Right cardiac atrium (tissue), 5 donors: ENCODE measurements around the gene CDC45. TPM values are rescaled to one million over a fixed set of nuclear protein-coding genes. Genes with fewer than 3 reads are reported as not detected.

Experiments used
- ATAC-seq, 2 donors: fragments of 200-7000 bp; cut with Tn5 transposase; one replicate each; pipeline versions ENCODE4 v1.8.0 to v1.9.1; 2020; ENCODE audit warnings: moderate library complexity in 2 of 2, mild to moderate bottlenecking in 1 of 2
- DNase-seq, 3 donors: peaks; one replicate each; pipeline ENCODE4 v3.0.0-alpha.2; 2020
- H3K27ac ChIP-seq: one replicate; pipeline ENCODE4 v1.5.1; 2013; ENCODE audit warnings: mild to moderate bottlenecking, low read length, control low read depth, moderate library complexity
- H3K27me3 ChIP-seq: one replicate; pipeline ENCODE4 v1.6.1; 2013; ENCODE audit not compliant: control insufficient read depth, insufficient read depth
- H3K4me1 ChIP-seq: one replicate; pipeline ENCODE4 v1.6.1; 2013; ENCODE audit warnings: low read length; ENCODE audit not compliant: control insufficient read depth, insufficient read depth
- H3K4me3 ChIP-seq: one replicate; pipeline ENCODE4 v1.5.1; 2013; ENCODE audit warnings: low read length, control low read depth
- H3K9me3 ChIP-seq: one replicate; pipeline ENCODE4 v1.6.1; 2013; ENCODE audit warnings: low read length; ENCODE audit not compliant: control insufficient read depth
- WGBS: extraction: QIAGEN DNeasy Blood & Tissue Kit; methylation state at CpG from one replicate; pipeline ENCODE4 v1.1.7; 2013; 5-methylcytosine and 5-hydroxymethylcytosine counted together
- intact Hi-C, 4 donors: fragments of 100-400 bp; cut with DNase I; formaldehyde crosslinking; loops; one replicate each; pipeline versions ENCODE4 v1.11.0 to v1.14.0; 2022 to 2023
- polyA plus RNA-seq: library from polyadenylated mRNA; stranded (reverse); fragments of 200-250 nt; gene quantifications from one replicate; pipeline ENCODE4 v1.2.3, GENCODE V29; 2013
- total RNA-seq, 4 donors: library from RNA; stranded (reverse); fragmentation: NEBNext Ultra II Directional; extraction: Animal tissue kit (Norgen Biotek cat#: 25700); gene quantifications; one replicate each; pipeline ENCODE4 v1.2.1, GENCODE V29; 2021
- donor health status: healthy with polysubstance abuse.
- donor health status: DM: no; HTN: yes; CAD: no.
- donor health status: DM: no; HTN: no; CAD: no.
- donor health status: DM: no; HTN: yes; CAD: no; lungs with severe emphysema.
- donor health status: DM: yes; HTN: yes; CAD: no.

CDC45 gene
- total and polyA plus RNA-seq, 5 donors, result 0.16 to 0.85 (median 0.80) TPM; not detected in 2

DNA sequence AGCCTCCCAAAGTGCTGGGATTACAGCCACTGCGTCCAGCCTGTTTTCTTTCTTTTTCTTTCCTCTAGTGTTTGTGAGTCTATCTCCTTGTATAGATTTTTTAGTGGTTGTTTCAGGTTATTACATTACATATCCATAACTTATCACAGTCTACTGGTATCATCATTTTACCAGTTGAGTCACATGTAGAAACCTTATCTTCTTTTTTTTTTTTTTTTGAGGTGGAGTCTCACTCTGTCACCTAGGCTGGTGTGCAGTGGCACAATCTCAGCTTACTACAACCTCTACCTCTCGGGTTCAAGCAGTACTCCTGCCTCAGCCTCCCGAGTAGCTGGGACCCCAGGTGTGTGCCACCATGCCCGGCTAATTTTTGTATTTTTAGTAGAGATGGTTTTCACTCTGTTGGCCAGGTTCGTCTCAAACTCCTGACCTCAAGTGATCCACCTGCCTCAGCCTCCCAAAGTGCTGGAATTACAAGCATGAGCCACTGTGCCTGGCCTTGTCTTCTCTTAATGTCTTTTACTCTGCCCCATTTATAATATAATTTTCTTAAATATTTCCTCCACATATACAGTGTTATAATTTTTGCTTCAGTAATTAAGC, 11.0 kb downstream of the CDC45 start:
- Histone ChIP-seq H3K4me3 (no peak overlapping the region), H3K27me3 (no peaks in the 10 kb centered on the region), H3K4me1 (no peaks in the 10 kb centered on the region), H3K9me3 (no peaks in the 10 kb centered on the region), H3K27ac (no peak overlapping the region)
- WGBS, result 94% methylated on average over 5 of the region's 5 CpGs
- no peak for ATAC-seq
- no peak for DNase-seq
- intact Hi-C loops, result loop anchor here in 3 of 4 donors (5.0 to 10.0 kb wide), 3 partner anchors 104 to 144 kb away; no protein-coding TSS in a partner anchor

DNA sequence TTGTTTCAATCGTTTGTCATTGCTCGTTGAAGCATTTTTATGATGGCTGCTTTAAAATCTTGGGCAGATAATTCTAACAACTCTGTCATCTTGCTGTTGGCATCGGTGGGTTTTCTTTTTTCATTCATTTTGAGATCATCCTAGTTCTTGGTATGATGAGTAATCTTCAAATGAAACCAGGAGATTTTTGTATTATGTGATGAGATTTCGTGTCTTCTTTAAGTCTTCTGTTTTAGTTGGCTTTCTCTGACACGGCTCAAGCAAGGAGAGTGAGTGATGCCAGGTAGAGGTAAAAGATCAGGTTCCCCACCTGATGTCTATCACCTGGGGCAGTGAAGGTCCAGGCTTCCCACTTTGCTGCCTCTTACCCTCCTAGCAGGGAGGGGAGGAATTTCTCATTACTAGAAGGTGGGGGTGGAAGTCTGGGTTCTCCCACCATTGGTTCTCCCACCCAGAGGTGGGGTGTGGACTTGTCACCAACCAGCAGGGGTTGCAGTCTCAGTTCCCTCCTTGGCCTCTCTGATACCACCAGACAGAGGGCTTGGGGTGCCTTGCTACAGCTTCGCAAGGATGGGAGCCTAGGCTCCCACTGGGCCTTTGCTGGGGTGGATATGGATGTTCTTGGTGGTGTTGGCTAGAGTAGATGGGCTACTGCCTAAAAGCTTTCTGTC, 12.9 kb downstream of the CDC45 start:
- Histone ChIP-seq H3K9me3 (no peaks in the 10 kb centered on the region), H3K4me3 (no peak overlapping the region), H3K27ac (no peak overlapping the region), H3K4me1 (no peaks in the 10 kb centered on the region), H3K27me3 (no peaks in the 10 kb centered on the region)
- intact Hi-C loops, result loop anchor here in 3 of 4 donors (5.0 to 10.0 kb wide), 3 partner anchors 102 to 142 kb away; no protein-coding TSS in a partner anchor
- no peak for ATAC-seq
- WGBS, result 91% methylated on average over 6 of the region's 6 CpGs
- no peak for DNase-seq

DNA sequence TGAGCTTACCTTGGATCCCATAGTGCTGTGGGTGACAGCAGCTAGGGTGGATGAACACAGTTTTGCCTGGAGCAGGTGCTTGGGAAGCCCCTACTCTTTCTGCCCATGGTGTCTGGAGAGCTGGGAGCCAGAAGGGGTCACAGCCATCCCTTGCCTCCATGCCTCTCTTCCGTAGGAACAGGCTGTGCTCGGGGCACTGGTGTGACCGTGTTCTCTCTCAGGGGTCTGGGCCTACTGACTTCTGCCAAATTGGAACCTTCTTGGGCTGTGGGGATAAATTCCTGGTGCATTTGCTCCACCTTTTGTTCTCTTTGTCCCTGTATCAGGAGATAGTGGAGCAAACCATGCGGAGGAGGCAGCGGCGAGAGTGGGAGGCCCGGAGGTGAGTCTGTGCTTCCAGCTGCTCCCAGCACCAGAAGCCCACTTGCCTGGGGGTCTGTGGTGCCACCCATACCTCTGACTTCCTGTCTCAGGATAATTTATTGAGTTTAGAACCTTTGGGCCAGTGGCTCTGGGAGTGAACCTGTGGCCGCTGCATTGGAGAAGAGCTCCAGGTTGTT, 14.4 kb downstream of the CDC45 start:
- Histone ChIP-seq H3K4me3 (no peak overlapping the region), H3K4me1 (no peaks in the 10 kb centered on the region), H3K27me3 (no peaks in the 10 kb centered on the region), H3K27ac (no peak overlapping the region), H3K9me3 (no peaks in the 10 kb centered on the region)
- DNase-seq, result no peak
- WGBS, result 96% methylated on average over 8 of the region's 8 CpGs
- no peak for ATAC-seq
- intact Hi-C loops, result loop anchor here in 3 of 4 donors (5.0 to 10.0 kb wide), 3 partner anchors 101 to 141 kb away; no protein-coding TSS in a partner anchor

DNA sequence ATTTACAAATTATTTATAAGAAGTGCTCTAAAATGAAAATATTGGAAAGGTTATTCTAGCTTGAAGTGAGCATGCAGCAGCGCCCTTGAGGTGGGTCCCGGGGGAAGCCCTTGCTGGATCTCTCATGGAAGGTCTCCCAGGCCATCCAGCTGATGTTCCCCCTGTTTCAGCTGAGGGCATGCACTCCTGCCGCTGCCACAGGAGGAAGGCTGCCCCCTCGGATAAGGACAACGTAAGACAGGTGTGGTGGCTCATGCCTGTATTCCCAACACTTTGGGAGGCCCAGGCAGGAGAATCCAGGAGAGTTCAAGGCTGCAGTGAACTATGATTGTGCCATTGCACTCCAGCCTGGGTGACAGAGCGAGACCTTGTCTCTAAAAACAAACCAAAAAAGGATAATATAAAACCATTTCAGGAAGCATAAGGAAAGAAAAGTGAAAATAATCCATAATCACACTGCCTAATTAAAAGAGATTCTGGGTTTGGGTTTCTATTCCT, 15.0 kb downstream of the CDC45 start:
- Histone ChIP-seq H3K9me3 (no peaks in the 10 kb centered on the region), H3K4me1 (no peaks in the 10 kb centered on the region), H3K27me3 (no peaks in the 10 kb centered on the region), H3K4me3 (no peak overlapping the region), H3K27ac (no peak overlapping the region)
- 95% methylated on average over 6 of the region's 6 CpGs for WGBS
- DNase-seq (no peak), ATAC-seq (no peak)
- intact Hi-C loops, result loop anchor here (5.0 to 10.0 kb wide), 3 partner anchors 100 to 140 kb away; no protein-coding TSS in a partner anchor

DNA sequence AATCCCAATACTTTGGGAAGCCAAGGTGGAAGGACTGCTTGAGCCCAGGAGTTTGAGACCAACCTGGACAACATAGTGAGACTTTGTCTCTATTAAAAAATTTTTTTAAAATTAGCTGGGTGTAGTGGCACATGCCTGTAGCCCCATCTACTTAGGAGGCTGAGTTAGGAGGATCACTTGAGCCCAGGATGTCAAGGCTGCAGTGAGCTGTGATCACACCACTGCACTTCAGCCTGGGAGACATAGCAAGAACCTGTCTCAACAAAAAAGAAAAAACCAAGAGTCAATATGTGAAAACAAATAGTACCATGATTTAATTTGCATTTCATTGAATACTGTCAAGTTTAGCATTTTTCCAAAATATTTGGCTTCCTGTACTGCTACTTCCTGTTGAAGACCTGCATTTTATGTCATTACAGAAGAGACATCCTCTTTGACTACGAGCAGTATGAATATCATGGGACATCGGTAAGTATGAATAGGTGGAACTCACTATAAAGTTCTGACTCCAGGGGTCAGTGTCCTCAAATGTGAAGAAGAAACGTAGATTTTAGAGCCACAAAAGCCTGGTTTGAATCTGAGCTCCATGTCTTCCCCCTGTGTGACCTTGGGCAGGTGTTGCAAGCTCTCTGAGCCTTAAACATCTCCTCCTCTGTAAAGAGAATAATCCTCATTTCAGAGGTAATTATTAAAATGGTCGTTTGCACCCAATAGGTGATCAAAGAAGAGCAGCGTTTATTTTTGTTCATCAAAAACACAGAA, 16.0 kb downstream of the CDC45 start:
- Histone ChIP-seq H3K9me3 (no peaks in the 10 kb centered on the region), H3K4me3 (no peak overlapping the region), H3K4me1 (no peaks in the 10 kb centered on the region), H3K27me3 (no peaks in the 10 kb centered on the region), H3K27ac (no peak overlapping the region)
- no peak for ATAC-seq
- WGBS, result 66% methylated on average over 5 of the region's 5 CpGs
- no peak for DNase-seq
- intact Hi-C loops, result loop anchor here in 3 of 4 donors (5.0 to 10.0 kb wide), 3 partner anchors 99 to 139 kb away; no protein-coding TSS in a partner anchor

DNA sequence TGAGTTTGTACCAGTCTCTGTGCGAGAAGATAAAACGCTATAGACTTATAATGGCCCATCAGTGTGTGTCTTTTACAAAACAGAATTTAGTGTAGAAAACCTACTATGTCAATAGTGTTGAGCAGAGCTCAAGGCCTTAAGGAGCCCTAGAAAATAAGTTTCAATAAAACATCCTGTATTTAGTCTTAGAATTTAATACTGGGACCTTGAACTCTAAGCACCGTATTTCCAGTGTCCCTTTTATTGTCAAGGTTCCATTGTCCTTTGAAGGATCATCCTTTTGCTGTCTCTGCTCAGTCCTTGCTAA, 16.6 kb downstream of the CDC45 start:
- DNase-seq, result no peak
- Histone ChIP-seq H3K27me3 (no peaks in the 10 kb centered on the region), H3K9me3 (no peaks in the 10 kb centered on the region), H3K4me3 (no peak overlapping the region), H3K4me1 (no peaks in the 10 kb centered on the region), H3K27ac (no peak overlapping the region)
- intact Hi-C loops, result loop anchor here in 3 of 4 donors (5.0 to 10.0 kb wide), 3 partner anchors 99 to 139 kb away; no protein-coding TSS in a partner anchor
- no peak for ATAC-seq
- WGBS, result 94% methylated on average over 3 of the region's 3 CpGs

DNA sequence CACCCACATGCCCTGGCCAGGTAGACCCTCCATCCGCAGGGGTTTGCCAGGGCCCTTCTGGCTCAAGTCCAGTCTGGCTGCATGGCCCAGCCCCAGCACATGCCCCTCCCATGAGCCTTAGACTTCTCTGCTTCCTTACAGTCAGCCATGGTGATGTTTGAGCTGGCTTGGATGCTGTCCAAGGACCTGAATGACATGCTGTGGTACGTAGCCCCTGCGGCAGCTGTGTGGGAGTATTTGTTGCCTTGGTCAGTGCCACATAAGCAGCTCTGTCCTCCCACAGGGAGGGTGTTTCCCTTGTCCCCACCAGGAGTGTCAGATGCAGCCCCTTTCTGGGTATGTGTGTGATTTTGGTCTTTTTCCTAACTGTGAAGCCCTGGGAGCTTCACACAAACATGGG, 17.5 kb downstream of the CDC45 start:
- Histone ChIP-seq H3K4me3 (no peak overlapping the region), H3K27ac (no peak overlapping the region), H3K27me3 (no peaks in the 10 kb centered on the region), H3K4me1 (no peaks in the 10 kb centered on the region), H3K9me3 (no peaks in the 10 kb centered on the region)
- ATAC-seq, result peak in 1 of 2 donors; percentile 11
- 42% methylated on average over 3 of the region's 3 CpGs for WGBS
- no peak for DNase-seq
- intact Hi-C loops, result loop anchor here in 3 of 4 donors (5.0 to 10.0 kb wide), 3 partner anchors 98 to 138 kb away; no protein-coding TSS in a partner anchor

DNA sequence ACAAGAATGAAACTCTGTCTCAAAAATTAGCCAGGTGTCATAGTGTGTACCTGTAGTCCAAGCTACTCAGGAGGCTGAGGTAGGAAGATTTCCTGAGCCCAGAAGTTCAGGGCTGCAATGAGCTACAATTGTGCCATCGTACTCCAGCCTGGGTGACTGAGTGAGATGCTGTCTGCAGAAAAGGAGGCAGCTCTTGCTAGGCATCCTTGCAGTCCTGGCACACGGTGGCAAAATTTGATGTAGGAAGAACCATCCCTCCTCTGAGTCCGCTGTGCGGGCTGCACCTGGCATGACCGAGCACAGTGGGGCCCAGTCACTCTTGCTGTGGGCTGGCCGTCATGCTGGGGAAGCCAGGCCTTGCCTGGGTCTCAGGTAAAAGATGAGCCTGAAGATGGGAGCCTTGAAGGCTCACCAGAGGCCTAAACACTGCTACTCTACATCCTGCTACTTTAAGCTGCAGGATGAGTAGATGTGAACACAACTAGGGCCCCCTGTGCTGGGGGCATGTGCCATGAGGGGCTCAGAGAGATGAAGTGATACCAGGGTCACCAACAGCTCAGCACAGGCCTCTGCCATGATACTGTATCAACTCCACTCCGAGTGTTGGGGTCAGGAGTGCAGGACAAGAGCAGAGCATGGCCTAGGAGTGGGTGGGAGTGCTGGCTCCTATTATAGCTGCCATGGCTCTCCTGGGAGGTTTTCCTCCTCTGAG, 18.6 kb downstream of the CDC45 start:
- no peak for ATAC-seq
- 96% methylated on average over 7 of the region's 7 CpGs for WGBS
- intact Hi-C loops, result loop anchor here in 3 of 4 donors (5.0 to 10.0 kb wide), 3 partner anchors 96 to 136 kb away; no protein-coding TSS in a partner anchor
- no peak for DNase-seq
- no peaks in the 10 kb centered on the region for H3K27me3 ChIP-seq
- H3K27ac ChIP-seq, result no peak overlapping the region
- no peaks in the 10 kb centered on the region for H3K9me3 ChIP-seq
- H3K4me3 ChIP-seq, result no peak overlapping the region
- no peaks in the 10 kb centered on the region for H3K4me1 ChIP-seq

DNA sequence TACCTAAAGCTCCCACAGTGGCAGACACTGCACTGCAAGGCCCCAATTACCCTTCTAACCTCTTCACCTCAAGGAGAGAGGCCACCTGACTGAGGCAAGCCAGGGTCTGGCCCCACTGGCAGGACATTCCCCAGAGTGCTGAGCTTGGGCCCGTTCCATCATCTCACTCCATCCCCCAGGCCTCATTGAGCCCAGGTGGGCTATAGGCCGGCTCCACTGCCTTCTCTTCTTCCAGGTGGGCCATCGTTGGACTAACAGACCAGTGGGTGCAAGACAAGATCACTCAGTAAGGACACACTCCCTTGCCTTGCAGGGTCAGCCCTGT, 19.1 kb downstream of the CDC45 start:
- Histone ChIP-seq H3K27ac (no peak overlapping the region), H3K27me3 (no peaks in the 10 kb centered on the region), H3K4me3 (no peak overlapping the region), H3K4me1 (no peaks in the 10 kb centered on the region), H3K9me3 (no peaks in the 10 kb centered on the region)
- 95% methylated on average over 3 of the region's 3 CpGs for WGBS
- intact Hi-C loops, result loop anchor here in 3 of 4 donors (5.0 to 10.0 kb wide), 3 partner anchors 96 to 136 kb away; no protein-coding TSS in a partner anchor
- DNase-seq (no peak), ATAC-seq (no peak)

DNA sequence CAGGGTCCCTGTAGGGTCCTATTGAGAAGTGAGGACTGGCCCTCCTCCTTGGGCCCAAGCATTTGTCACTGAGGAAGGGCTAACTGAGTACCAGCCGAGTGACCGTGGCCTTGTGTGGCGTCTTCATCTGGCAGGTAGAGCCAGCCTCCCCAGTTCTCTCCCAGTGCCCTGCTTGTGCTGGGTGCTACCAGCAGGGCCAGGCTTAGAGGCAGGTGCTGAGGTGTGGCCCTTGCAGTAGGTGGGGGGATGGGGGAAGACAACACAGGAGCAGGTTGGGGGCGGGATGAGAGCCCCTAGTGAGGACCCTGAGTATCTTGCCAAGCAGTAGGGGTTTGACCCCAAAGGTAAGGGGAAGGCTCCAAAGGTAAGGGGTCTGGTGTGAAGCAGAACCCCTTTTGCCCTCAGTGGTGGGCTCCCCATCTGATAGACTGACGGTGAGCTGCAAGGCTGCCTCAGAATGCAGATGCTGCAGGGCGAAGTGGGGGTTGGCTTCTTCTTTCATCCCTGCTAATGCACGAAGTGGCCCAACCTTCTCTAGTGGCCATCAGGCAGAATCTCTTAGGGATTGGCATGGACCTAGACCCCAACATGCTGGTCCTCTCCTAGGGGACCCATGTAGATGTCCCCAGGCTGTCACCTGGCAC, 19.6 kb downstream of the CDC45 start:
- 97% methylated on average over 7 of the region's 7 CpGs for WGBS
- no peak overlapping the region for H3K27ac ChIP-seq
- no peak for ATAC-seq
- no peaks in the 10 kb centered on the region for H3K27me3 ChIP-seq
- no peak overlapping the region for H3K4me3 ChIP-seq
- H3K4me1 ChIP-seq, result no peaks in the 10 kb centered on the region
- no peak for DNase-seq
- H3K9me3 ChIP-seq, result no peaks in the 10 kb centered on the region
- intact Hi-C loops, result loop anchor here in 3 of 4 donors (5.0 to 10.0 kb wide), 3 partner anchors 95 to 135 kb away; no protein-coding TSS in a partner anchor
